ENCODE data around the gene RXRA. TPM values are rescaled to one million over a fixed set of nuclear protein-coding genes. Genes with fewer than 3 reads are reported as not detected.
"Not testable (repeated sequence)": the region's sequence is repeated elsewhere in the genome, so short reads cannot be mapped to it uniquely, and the experiment has no call there.

The RXRA gene
- total RNA-seq, 4 donors from 2014 or later = 17.1 to 84.6 (median 24.0) TPM

GRCh38 chr9:134304690-134305089 lies 21.6 kb upstream of the RXRA start:
- no peak for DNase-seq
- intact Hi-C loops (cut with DNase I; ENCODE audit: low total_unique reads) = no loop called here
- H3K4me1 ChIP-seq = no peaks in the 10 kb centered on the region
- no peak overlapping the region for H3K4me3 ChIP-seq
- no peaks in the 10 kb centered on the region for H3K9me3 ChIP-seq
- H3K27ac ChIP-seq = no peak overlapping the region
- TF ChIP-seq, protein P1, sequence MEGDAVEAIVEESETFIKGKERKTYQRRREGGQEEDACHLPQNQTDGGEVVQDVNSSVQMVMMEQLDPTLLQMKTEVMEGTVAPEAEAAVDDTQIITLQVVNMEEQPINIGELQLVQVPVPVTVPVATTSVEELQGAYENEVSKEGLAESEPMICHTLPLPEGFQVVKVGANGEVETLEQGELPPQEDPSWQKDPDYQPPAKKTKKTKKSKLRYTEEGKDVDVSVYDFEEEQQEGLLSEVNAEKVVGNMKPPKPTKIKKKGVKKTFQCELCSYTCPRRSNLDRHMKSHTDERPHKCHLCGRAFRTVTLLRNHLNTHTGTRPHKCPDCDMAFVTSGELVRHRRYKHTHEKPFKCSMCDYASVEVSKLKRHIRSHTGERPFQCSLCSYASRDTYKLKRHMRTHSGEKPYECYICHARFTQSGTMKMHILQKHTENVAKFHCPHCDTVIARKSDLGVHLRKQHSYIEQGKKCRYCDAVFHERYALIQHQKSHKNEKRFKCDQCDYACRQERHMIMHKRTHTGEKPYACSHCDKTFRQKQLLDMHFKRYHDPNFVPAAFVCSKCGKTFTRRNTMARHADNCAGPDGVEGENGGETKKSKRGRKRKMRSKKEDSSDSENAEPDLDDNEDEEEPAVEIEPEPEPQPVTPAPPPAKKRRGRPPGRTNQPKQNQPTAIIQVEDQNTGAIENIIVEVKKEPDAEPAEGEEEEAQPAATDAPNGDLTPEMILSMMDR (IDR thresholded peaks at IDR 0.05) = no peak
- TF ChIP-seq POLR2A (IDR thresholded peaks at IDR 0.05) = no peak
- H3K27me3 ChIP-seq = no peaks in the 10 kb centered on the region
- no peaks in the 10 kb centered on the region for H3K36me3 ChIP-seq

DNA sequence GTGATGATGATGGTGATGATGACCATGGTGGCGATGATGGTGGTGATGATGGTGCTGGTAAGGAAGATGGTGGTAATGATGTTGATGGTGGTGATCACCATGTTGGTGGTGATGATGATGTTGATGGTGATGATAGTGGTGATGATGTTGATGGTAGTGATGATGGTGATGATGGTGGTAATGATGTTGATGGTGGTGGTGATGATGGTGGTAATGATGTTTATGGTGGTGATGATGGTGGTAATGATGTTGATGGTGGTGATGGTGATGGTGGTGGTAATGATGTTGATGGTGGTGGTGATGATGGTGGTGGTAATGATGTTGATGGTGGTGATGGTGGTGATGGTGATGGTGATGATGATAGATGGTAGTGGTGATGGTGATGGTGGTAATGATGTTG lies 20.7 kb upstream of the RXRA start:
- DNase-seq = no peak
- intact Hi-C loops (cut with DNase I; ENCODE audit: low total_unique reads) = no loop called here
- no peak overlapping the region for H3K27ac ChIP-seq
- H3K27me3 ChIP-seq = no peaks in the 10 kb centered on the region
- H3K36me3 ChIP-seq = no peaks in the 10 kb centered on the region
- TF ChIP-seq POLR2A (IDR thresholded peaks at IDR 0.05) = no peak
- TF ChIP-seq, protein P1 (IDR thresholded peaks at IDR 0.05) = no peak
- no peaks in the 10 kb centered on the region for H3K4me1 ChIP-seq
- no peak overlapping the region for H3K4me3 ChIP-seq
- H3K9me3 ChIP-seq = no peaks in the 10 kb centered on the region

- intact Hi-C loops (cut with DNase I; ENCODE audit: low total_unique reads) = not testable (repeated sequence)
These were observed 20.2 kb upstream of the RXRA start for GRCh38 chr9:134306042-134306441.

GRCh38 chr9:134306636-134307600 lies 19.3 kb upstream of the RXRA start:
- Histone ChIP-seq H3K4me1 (no peaks in the 10 kb centered on the region), H3K27me3 (no peaks in the 10 kb centered on the region), H3K9me3 (peaks cover 0 to under 1% of the 10 kb centered on the region in 2 donors), H3K36me3 (no peaks in the 10 kb centered on the region), H3K27ac (no peak overlapping the region), H3K4me3 (no peak overlapping the region)
- intact Hi-C loops (cut with DNase I; ENCODE audit: low total_unique reads) = no loop called here
- TF ChIP-seq, protein P1 (IDR thresholded peaks at IDR 0.05) = no peak
- no peak for TF ChIP-seq POLR2A (IDR thresholded peaks at IDR 0.05)
- no peak for DNase-seq

More at GRCh38 chr9:134306042-134306441, 20.2 kb upstream of the RXRA start:
- H3K9me3 ChIP-seq, DNase-seq, H3K36me3 ChIP-seq, H3K4me1 ChIP-seq, H3K27ac ChIP-seq, H3K27me3 ChIP-seq, H3K4me3 ChIP-seq: not testable (repeated sequence)

- TF ChIP-seq, protein P1 (IDR thresholded peaks at IDR 0.05) = no peak
- TF ChIP-seq POLR2A (IDR thresholded peaks at IDR 0.05) = no peak
- DNase-seq = no peak
- Histone ChIP-seq H3K4me1 (no peaks in the 10 kb centered on the region), H3K27me3 (no peaks in the 10 kb centered on the region), H3K27ac (no peak overlapping the region), H3K9me3 (peaks cover 0 to 3% of the 10 kb centered on the region in 2 donors), H3K4me3 (no peak overlapping the region), H3K36me3 (no peaks in the 10 kb centered on the region)
- intact Hi-C loops (cut with DNase I; ENCODE audit: low total_unique reads) = no loop called here
These were observed 18.3 kb upstream of the RXRA start for GRCh38 chr9:134307674-134308638.

GRCh38 chr9:134308639-134309220 lies 17.5 kb upstream of the RXRA start:
- DNase-seq; H3K4me3 ChIP-seq; H3K36me3 ChIP-seq; H3K27ac ChIP-seq; H3K4me1 ChIP-seq; H3K27me3 ChIP-seq; H3K9me3 ChIP-seq; intact Hi-C loops (cut with DNase I; ENCODE audit: low total_unique reads): not testable (repeated sequence)
